ENCODE measurements around the gene ABHD14A. TPM values are rescaled to one million over a fixed set of nuclear protein-coding genes. Genes with fewer than 3 reads are reported as not detected.

Gene ABHD14A
- total RNA-seq, 1 donor = 18.8 TPM

DNA sequence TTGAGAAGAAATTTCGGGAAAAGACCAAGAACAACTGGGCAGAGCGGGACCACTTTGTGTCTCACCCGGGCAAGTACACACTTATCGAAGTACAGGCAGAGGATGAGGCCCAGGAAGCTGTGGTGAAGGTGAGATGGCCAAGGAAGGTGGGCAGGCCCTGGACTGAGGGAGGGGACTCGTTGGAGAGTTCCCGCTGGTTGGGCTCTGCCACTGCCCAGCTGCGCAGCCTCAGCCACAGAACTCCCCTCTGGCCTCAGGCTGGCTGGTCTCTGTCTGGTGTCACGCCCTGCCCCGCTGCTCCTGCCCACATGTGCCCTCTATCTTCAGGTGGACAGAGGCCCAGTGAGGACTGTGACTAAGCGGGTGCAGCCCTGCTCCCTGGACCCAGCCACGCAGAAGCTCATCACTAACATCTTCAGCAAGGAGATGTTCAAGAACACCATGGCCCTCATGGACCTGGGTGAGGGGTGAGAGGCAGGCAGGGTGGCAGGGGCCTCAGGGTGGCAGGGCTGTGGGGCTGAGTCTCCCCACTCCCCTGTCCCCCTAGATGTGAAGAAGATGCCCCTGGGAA lies 30.3 kb upstream of the ABHD14A start:
- H3K27ac ChIP-seq (ENCODE audit: low read depth, low read length) = no peak overlapping the region
- H2AFZ ChIP-seq (ENCODE audit: low read length) = no peak overlapping the region
- H3K79me2 ChIP-seq (ENCODE audit: insufficient read depth, low read length) = peaks cover 21% of the 10 kb centered on the region
- H4K20me1 ChIP-seq (ENCODE audit: insufficient read depth, low read length) = no peaks in the 10 kb centered on the region
- H3K4me3 ChIP-seq (ENCODE audit: insufficient read depth, low read length) = no peak overlapping the region
- TF ChIP-seq, protein P1, sequence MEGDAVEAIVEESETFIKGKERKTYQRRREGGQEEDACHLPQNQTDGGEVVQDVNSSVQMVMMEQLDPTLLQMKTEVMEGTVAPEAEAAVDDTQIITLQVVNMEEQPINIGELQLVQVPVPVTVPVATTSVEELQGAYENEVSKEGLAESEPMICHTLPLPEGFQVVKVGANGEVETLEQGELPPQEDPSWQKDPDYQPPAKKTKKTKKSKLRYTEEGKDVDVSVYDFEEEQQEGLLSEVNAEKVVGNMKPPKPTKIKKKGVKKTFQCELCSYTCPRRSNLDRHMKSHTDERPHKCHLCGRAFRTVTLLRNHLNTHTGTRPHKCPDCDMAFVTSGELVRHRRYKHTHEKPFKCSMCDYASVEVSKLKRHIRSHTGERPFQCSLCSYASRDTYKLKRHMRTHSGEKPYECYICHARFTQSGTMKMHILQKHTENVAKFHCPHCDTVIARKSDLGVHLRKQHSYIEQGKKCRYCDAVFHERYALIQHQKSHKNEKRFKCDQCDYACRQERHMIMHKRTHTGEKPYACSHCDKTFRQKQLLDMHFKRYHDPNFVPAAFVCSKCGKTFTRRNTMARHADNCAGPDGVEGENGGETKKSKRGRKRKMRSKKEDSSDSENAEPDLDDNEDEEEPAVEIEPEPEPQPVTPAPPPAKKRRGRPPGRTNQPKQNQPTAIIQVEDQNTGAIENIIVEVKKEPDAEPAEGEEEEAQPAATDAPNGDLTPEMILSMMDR (IDR thresholded peaks at IDR 0.05; ENCODE audit: extremely low read depth, low read depth, low read length) = no peak
- H3K4me2 ChIP-seq (ENCODE audit: insufficient read depth, low read length) = no peak overlapping the region
- peak; percentile 52 for DNase-seq (ENCODE audit: insufficient read length, low spot score, missing footprints)
- H3K36me3 ChIP-seq (ENCODE audit: insufficient read depth, low read length) = peaks cover 25% of the 10 kb centered on the region
- no peaks in the 10 kb centered on the region for H3K9me3 ChIP-seq (ENCODE audit: low read depth, low read length)
- no peaks in the 10 kb centered on the region for H3K27me3 ChIP-seq (ENCODE audit: insufficient read depth, low read length)
- peaks cover 25% of the 10 kb centered on the region for H3K4me1 ChIP-seq (ENCODE audit: insufficient read depth, low read length)

DNA sequence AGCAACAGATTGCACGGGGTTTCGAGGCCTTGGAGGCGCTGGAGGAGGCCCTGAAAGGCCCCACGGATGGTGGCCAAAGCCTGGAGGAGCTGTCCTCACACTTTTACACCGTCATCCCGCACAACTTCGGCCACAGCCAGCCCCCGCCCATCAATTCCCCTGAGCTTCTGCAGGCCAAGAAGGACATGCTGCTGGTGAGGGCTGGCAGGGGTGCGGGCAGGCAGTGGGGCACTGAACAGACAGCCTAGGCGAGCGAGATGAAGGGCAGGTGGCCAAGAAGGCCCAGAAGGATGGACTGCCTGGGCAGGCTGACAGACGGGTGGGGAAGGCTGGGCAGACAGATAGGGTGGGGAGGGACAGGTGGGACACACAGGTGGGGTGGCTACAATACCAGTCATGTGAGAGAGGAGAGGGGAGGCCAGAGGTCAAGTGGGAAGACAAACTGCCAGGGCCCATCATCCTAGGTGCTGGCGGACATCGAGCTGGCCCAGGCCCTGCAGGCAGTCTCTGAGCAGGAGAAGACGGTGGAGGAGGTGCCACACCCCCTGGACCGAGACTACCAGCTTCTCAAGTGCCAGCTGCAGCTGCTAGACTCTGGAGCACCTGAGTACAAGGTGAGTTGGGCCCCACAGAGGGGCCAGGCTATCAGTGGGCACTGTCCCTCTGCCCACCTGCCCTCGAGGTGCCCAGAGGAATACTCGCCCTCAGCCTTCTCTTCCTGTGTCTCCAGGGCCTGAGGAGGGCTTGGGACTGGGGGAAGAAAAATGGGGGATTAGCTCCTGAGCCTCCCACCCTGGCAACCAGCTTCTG lies 29.6 kb upstream of the ABHD14A start:
- no peak overlapping the region for H2AFZ ChIP-seq (ENCODE audit: low read length)
- no peak overlapping the region for H3K4me3 ChIP-seq (ENCODE audit: insufficient read depth, low read length)
- H3K27ac ChIP-seq (ENCODE audit: low read depth, low read length) = no peak overlapping the region
- H3K79me2 ChIP-seq (ENCODE audit: insufficient read depth, low read length) = peaks cover 14% of the 10 kb centered on the region
- H3K27me3 ChIP-seq (ENCODE audit: insufficient read depth, low read length) = no peaks in the 10 kb centered on the region
- H4K20me1 ChIP-seq (ENCODE audit: insufficient read depth, low read length) = no peaks in the 10 kb centered on the region
- peaks cover 24% of the 10 kb centered on the region for H3K36me3 ChIP-seq (ENCODE audit: insufficient read depth, low read length)
- DNase-seq (ENCODE audit: insufficient read length, low spot score, missing footprints) = peak; percentile 60
- TF ChIP-seq, protein P1 (IDR thresholded peaks at IDR 0.05; ENCODE audit: extremely low read depth, low read depth, low read length) = no peak
- peaks cover 25% of the 10 kb centered on the region for H3K4me1 ChIP-seq (ENCODE audit: insufficient read depth, low read length)
- H3K9me3 ChIP-seq (ENCODE audit: low read depth, low read length) = no peaks in the 10 kb centered on the region
- no peak overlapping the region for H3K4me2 ChIP-seq (ENCODE audit: insufficient read depth, low read length)

GRCh38 chr3:51945926-51946705 lies 28.7 kb upstream of the ABHD14A start:
- Histone ChIP-seq H2AFZ (ENCODE audit: low read length) (no peak overlapping the region), H4K20me1 (ENCODE audit: insufficient read depth, low read length) (no peaks in the 10 kb centered on the region), H3K36me3 (ENCODE audit: insufficient read depth, low read length) (peaks cover 24% of the 10 kb centered on the region), H3K4me1 (ENCODE audit: insufficient read depth, low read length) (peaks cover 17% of the 10 kb centered on the region), H3K79me2 (ENCODE audit: insufficient read depth, low read length) (peaks cover 6% of the 10 kb centered on the region), H3K9me3 (ENCODE audit: low read depth, low read length) (no peaks in the 10 kb centered on the region), H3K4me2 (ENCODE audit: insufficient read depth, low read length) (no peak overlapping the region), H3K27ac (ENCODE audit: low read depth, low read length) (no peak overlapping the region), H3K4me3 (ENCODE audit: insufficient read depth, low read length) (no peak overlapping the region), H3K27me3 (ENCODE audit: insufficient read depth, low read length) (no peaks in the 10 kb centered on the region)
- TF ChIP-seq, protein P1 (IDR thresholded peaks at IDR 0.05; ENCODE audit: extremely low read depth, low read depth, low read length) = no peak
- peak; percentile 77 for DNase-seq (ENCODE audit: insufficient read length, low spot score, missing footprints)

DNA sequence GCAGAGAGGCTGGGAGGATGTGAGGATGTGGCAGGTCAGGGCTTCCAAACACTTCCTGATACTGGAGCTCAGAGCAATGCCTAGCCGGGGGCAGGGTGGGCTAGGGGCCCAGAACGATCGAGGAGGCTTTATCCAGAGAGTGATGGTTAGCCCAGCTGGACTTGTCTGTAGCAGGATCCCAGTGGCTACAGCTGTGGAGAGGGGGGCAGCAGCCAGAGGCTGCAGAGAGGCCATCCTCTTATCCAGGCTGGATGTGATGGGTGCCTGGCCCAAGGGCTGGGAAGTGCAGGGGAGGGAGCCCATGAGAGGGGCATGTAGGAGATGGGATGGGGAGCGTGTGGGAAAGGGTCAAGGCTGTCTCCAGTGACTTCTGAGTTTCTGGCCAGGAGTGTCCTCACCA lies 28.1 kb upstream of the ABHD14A start:
- no peaks in the 10 kb centered on the region for H4K20me1 ChIP-seq (ENCODE audit: insufficient read depth, low read length)
- no peak overlapping the region for H3K4me3 ChIP-seq (ENCODE audit: insufficient read depth, low read length)
- H3K79me2 ChIP-seq (ENCODE audit: insufficient read depth, low read length) = no peaks in the 10 kb centered on the region
- H3K4me2 ChIP-seq (ENCODE audit: insufficient read depth, low read length) = no peak overlapping the region
- no peaks in the 10 kb centered on the region for H3K9me3 ChIP-seq (ENCODE audit: low read depth, low read length)
- H3K4me1 ChIP-seq (ENCODE audit: insufficient read depth, low read length) = peaks cover 14% of the 10 kb centered on the region
- TF ChIP-seq, protein P1 (IDR thresholded peaks at IDR 0.05; ENCODE audit: extremely low read depth, low read depth, low read length) = no peak
- DNase-seq (ENCODE audit: insufficient read length, low spot score, missing footprints) = peak; percentile 21
- H3K36me3 ChIP-seq (ENCODE audit: insufficient read depth, low read length) = peaks cover 24% of the 10 kb centered on the region
- H3K27ac ChIP-seq (ENCODE audit: low read depth, low read length) = no peak overlapping the region
- H3K27me3 ChIP-seq (ENCODE audit: insufficient read depth, low read length) = no peaks in the 10 kb centered on the region
- H2AFZ ChIP-seq (ENCODE audit: low read length) = no peak overlapping the region
